GM21529 (cell line): Measurements from ENCODE around the gene PWP2.
"Not testable (repeated sequence)": the region's sequence is repeated elsewhere in the genome, so short reads cannot be mapped to it uniquely, and the experiment has no call there.

Source experiments
- ATAC-seq: cut with Tn5 transposase; IDR thresholded peaks from one replicate; pipeline ENCODE4 v1.9.1; 2021; ENCODE audit not compliant: unreplicated experiment

PWP2 gene

GRCh38 chr21:44082648-44083440 lies 24.4 kb upstream of the PWP2 start:
- ATAC-seq: no peak

GRCh38 chr21:44083631-44084291 lies 23.4 kb upstream of the PWP2 start:
- ATAC-seq: no peak

- no peak for ATAC-seq
Measured at GRCh38 chr21:44084496-44085241, 22.5 kb upstream of the PWP2 start.

- no peak for ATAC-seq
Measured at GRCh38 chr21:44085491-44086321, 21.5 kb upstream of the PWP2 start.

GRCh38 chr21:44086636-44087425 lies 20.4 kb upstream of the PWP2 start:
- ATAC-seq: no peak

GRCh38 chr21:44087426-44088400 lies 19.5 kb upstream of the PWP2 start:
- no peak for ATAC-seq

GRCh38 chr21:44088401-44088780 lies 18.8 kb upstream of the PWP2 start:
- ATAC-seq: no peak

GRCh38 chr21:44089001-44089911 lies 17.9 kb upstream of the PWP2 start:
- no peak for ATAC-seq

GRCh38 chr21:44090325-44090724 lies 16.9 kb upstream of the PWP2 start:
- ATAC-seq: no peak

GRCh38 chr21:44092211-44092610 lies 15.0 kb upstream of the PWP2 start:
- ATAC-seq: no peak

GRCh38 chr21:44093761-44094160 lies 13.4 kb upstream of the PWP2 start:
- ATAC-seq: no peak

- ATAC-seq: no peak
Measured at GRCh38 chr21:44094832-44095231, 12.4 kb upstream of the PWP2 start.

GRCh38 chr21:44098507-44098906 lies 8.7 kb upstream of the PWP2 start:
- not testable (repeated sequence) for ATAC-seq

- not testable (repeated sequence) for ATAC-seq
Measured at GRCh38 chr21:44098964-44099363, 8.2 kb upstream of the PWP2 start.

- ATAC-seq: peak; percentile 29
Measured at GRCh38 chr21:44107589-44107988, 390 bp downstream of the PWP2 start.

- ATAC-seq: not testable (repeated sequence)
Measured at GRCh38 chr21:44113702-44114371, 6.6 kb downstream of the PWP2 start.

- ATAC-seq: not testable (repeated sequence)
Measured at GRCh38 chr21:44122131-44122530, 14.9 kb downstream of the PWP2 start.
